ENCODE results near the gene IRAK2. TPM values are rescaled to one million over a fixed set of nuclear protein-coding genes. Genes with fewer than 3 reads are reported as not detected.

Gene IRAK2
- total RNA-seq, 5 donors from 2014 or later (not counting 1 experiment from before 2014, with no cell fraction given): 2.9 to 5.0 (median 3.7) TPM

DNA sequence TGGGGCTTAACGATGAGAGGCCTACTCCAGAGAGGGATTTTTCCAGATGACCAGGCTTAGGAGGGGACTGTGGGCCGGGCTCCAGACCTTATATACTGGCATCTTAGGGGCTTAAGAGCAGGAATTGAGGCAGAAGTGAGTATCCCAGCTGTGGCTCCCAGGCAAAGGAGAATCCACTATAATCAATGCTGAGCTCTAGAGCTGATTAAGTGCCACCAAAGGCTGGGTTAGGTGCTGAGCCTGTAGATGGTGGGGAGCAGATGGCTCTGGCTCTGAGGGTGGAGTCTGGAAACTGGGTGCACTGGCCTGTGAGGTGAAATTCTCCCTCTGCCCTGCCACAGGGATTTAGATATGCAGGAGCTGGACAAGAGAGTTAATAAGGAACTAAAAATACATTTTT is 23.2 kb downstream of the IRAK2 start:
- ChIA-PET POLR2A (no interaction called here), CTCF (no interaction called here)
- Histone ChIP-seq H3K27ac (ENCODE audit: low read length) (no peak overlapping the region), H3K9me3 (no peaks in the 10 kb centered on the region), H3K4me1 (ENCODE audit: control insufficient read depth in 1 of 2, extremely low read depth in 1 of 2, insufficient read depth in 2 of 2, low read length in 2 of 2) (peaks cover 56 to 86% of the 10 kb centered on the region in 2 experiments), H3K4me3 (ENCODE audit: control insufficient read depth in 1 of 2, extremely low read depth in 1 of 2, low read length in 1 of 2) (no peak overlapping the region), H3K36me3 (ENCODE audit: control insufficient read depth in 2 of 2, extremely low read depth in 1 of 2, insufficient read depth in 1 of 2, low read length in 1 of 2) (peaks cover 0 to 4% of the 10 kb centered on the region in 2 donors), H3K27me3 (replicated peaks in 1 of 2; ENCODE audit: control insufficient read depth in 2 of 2, extremely low read depth in 1 of 2, insufficient read depth in 2 of 2, low read length in 1 of 2) (no peaks in the 10 kb centered on the region)
- 100% methylated on average over 2 of the region's 2 CpGs for WGBS (ENCODE audit: insufficient coverage)
- H3K4me3 Mint-ChIP-seq: peak overlapping the region in 1 of 3 donors; percentile 31
- peak overlapping the region; percentile 96 to 97 for H3K27ac Mint-ChIP-seq
- H3K4me1 Mint-ChIP-seq: peaks cover 65 to 74% (median 69%) of the 10 kb centered on the region in 3 donors
- DNase-seq: no peak
- no peaks in the 10 kb centered on the region for H3K36me3 Mint-ChIP-seq
- no peaks in the 10 kb centered on the region for H3K27me3 Mint-ChIP-seq
- no peak for ATAC-seq (replicated peaks in 1 of 4)
- H3K9me3 Mint-ChIP-seq: no peaks in the 10 kb centered on the region

DNA sequence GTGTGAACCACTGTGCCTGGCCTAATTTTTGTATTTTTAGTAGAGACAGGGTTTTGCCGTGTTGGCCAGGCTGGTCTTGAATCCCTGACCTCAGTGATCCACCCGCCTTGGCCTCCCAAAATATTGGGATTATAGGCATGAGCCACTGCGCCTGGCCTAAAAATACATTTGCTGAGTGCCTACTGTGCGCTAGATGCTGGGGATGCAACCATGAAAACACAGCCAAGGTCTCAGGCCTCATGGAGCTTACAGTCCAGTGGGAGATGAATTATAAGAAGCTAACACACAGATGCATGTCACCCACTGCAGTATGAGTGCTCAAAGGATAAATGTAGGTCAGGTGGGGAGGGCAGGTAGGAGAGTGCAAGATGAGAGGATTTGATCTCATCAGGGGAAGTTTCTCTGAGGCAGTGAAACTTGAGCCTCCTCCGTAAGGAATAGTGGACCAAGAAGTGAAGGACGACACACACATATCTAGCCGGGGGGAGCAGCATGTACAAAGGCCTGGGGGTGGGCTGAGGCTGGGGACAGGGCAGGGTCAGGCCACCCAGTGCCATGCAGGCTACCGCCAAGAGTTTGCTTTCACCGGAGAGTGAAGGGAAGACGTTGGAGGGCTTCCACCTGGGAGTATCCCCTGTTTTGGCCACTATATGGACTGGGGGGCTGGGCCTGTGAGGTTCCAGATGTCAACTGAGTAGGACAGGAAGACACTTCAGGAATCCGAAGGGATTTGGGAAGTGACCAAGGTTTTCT is 24.3 kb downstream of the IRAK2 start:
- ChIA-PET POLR2A (no interaction called here), CTCF (no interaction called here)
- Mint-ChIP-seq H3K27me3 (no peaks in the 10 kb centered on the region), H3K4me3 (peak overlapping the region in 2 of 3 donors; percentile 1 to 55), H3K36me3 (no peaks in the 10 kb centered on the region), H3K27ac (peak overlapping the region; percentile 62 to 83), H3K4me1 (peaks cover 76 to 83% (median 78%) of the 10 kb centered on the region in 3 donors), H3K9me3 (no peaks in the 10 kb centered on the region)
- Histone ChIP-seq H3K27me3 (replicated peaks in 1 of 2; ENCODE audit: control insufficient read depth in 2 of 2, extremely low read depth in 1 of 2, insufficient read depth in 2 of 2, low read length in 1 of 2) (no peaks in the 10 kb centered on the region), H3K9me3 (no peaks in the 10 kb centered on the region), H3K4me1 (ENCODE audit: control insufficient read depth in 1 of 2, extremely low read depth in 1 of 2, insufficient read depth in 2 of 2, low read length in 2 of 2) (peaks cover 66 to 91% of the 10 kb centered on the region in 2 experiments), H3K4me3 (ENCODE audit: control insufficient read depth in 1 of 2, extremely low read depth in 1 of 2, low read length in 1 of 2) (peak overlapping the region in 1 of 2 donors; percentile 7), H3K36me3 (ENCODE audit: control insufficient read depth in 2 of 2, extremely low read depth in 1 of 2, insufficient read depth in 1 of 2, low read length in 1 of 2) (peaks cover 0 to 3% of the 10 kb centered on the region in 2 donors), H3K27ac (ENCODE audit: low read length) (peak overlapping the region; percentile 67)
- 78% methylated on average over 8 of the region's 11 CpGs for WGBS (ENCODE audit: insufficient coverage)
- no peak for ATAC-seq (replicated peaks in 1 of 4)
- peak in 1 of 35 experiments; percentile 34 for DNase-seq

DNA sequence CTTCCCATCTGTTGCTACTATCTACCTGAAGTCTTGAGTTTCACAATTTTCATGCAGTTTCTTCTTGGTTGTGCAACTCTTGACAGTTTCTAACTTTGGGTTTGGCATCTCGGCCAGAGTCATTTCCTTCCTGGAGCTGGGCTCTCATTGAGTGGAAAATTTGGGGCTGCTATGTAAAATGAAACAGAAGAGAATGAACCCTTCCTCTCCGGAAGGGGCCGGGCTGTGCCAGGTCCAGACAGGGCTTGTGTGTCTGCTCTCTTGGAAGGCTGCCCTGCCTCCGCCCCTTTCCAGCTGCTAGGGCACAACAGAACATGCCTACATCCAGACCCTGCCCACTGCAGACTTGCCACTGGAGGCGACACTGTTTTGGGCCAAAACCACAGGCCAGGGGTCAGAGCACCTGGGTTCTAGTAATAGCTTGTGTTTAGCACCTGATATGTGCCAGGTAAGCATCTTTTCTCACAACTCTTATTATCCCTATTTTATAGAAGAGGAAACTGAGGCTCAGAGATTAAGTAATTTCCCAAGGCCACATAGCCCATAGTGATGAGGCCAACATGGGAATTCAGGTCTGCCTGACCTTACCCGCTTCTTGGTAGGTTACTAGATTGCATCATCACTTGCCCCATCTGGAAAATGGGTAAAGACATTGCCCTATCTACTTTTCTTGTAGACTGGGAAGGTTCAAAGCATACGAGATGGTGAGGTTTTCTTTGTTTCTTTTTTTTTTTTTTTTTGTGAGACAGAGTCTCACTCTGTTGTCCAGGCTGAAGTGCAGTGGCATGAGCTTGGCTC is 25.0 kb downstream of the IRAK2 start:
- CTCF ChIA-PET: interaction anchor here (0.6 to 0.7 kb wide), 2 partner anchors 58 to 83 kb away, joined by 3 to 5 read pairs; partner anchors contain the start of gene TATDN2 (in 1 of the 2)
- peaks cover 81 to 86% (median 84%) of the 10 kb centered on the region in 3 donors for H3K4me1 Mint-ChIP-seq
- DNase-seq: peak in 12 of 35 experiments; percentile 9 to 52 (median 25)
- ATAC-seq (replicated peaks in 1 of 4): no peak
- POLR2A ChIA-PET: interaction anchor here in 1 of 2 donors (0.7 to 1.1 kb wide), 2 partner anchors 38 to 112 kb away, joined by 4 to 7 read pairs; no protein-coding TSS in a partner anchor
- no peaks in the 10 kb centered on the region for H3K9me3 Mint-ChIP-seq
- Histone ChIP-seq H3K4me3 (ENCODE audit: control insufficient read depth in 1 of 2, extremely low read depth in 1 of 2, low read length in 1 of 2) (peak overlapping the region in 1 of 2 donors; percentile 7), H3K4me1 (ENCODE audit: control insufficient read depth in 1 of 2, extremely low read depth in 1 of 2, insufficient read depth in 2 of 2, low read length in 2 of 2) (peaks cover 73 to 94% of the 10 kb centered on the region in 2 experiments), H3K27ac (ENCODE audit: low read length) (peak overlapping the region; percentile 67), H3K27me3 (replicated peaks in 1 of 2; ENCODE audit: control insufficient read depth in 2 of 2, extremely low read depth in 1 of 2, insufficient read depth in 2 of 2, low read length in 1 of 2) (no peaks in the 10 kb centered on the region), H3K9me3 (no peaks in the 10 kb centered on the region), H3K36me3 (ENCODE audit: control insufficient read depth in 2 of 2, extremely low read depth in 1 of 2, insufficient read depth in 1 of 2, low read length in 1 of 2) (no peaks in the 10 kb centered on the region)
- H3K27ac Mint-ChIP-seq: peak overlapping the region; percentile 62 to 83
- 29% methylated on average over 3 of the region's 7 CpGs for WGBS (ENCODE audit: insufficient coverage)
- H3K27me3 Mint-ChIP-seq: no peaks in the 10 kb centered on the region
- no peaks in the 10 kb centered on the region for H3K36me3 Mint-ChIP-seq
- peak overlapping the region; percentile 3 to 55 (median 31) for H3K4me3 Mint-ChIP-seq

DNA sequence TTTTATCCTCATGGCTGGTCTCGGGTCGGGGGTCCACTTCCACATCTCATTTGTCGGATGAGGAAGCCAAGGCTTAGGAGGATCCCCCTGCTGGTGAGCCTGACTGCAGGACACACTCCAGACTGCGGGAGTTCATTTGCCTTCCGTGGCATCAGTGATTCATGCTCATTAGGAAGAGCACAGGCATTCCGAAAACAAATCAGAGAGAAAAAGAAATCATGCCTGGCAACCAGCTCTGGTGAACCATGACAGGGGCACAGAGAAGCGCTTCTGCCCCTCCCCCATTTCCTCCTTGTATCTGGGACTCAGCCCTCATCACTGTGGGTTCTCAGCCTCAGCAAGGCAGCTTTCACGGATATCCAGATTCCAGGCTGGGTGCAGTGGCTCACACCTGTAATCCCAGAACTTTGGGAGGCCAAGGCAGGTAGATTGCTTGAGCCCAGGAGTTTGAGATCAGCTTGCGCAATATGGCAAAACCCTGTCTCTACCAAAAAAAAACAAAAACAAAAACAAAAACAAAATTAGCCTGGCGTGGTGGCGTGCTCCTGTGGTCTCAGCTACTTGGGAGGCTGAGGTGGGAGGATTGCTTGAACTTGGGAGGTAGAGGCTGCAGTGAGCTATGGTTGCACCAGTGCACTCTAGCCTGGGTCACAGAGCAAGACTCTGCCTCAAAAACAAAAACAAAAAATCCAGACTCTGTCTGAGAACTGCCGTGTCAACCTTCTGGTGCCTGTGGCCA is 28.4 kb downstream of the IRAK2 start:
- H3K36me3 ChIP-seq (ENCODE audit: control insufficient read depth in 2 of 2, extremely low read depth in 1 of 2, insufficient read depth in 1 of 2, low read length in 1 of 2): no peaks in the 10 kb centered on the region
- Mint-ChIP-seq H3K9me3 (no peaks in the 10 kb centered on the region), H3K27me3 (no peaks in the 10 kb centered on the region), H3K27ac (peak overlapping the region; percentile 99), H3K36me3 (no peaks in the 10 kb centered on the region), H3K4me3 (peak overlapping the region; percentile 43 to 75 (median 47)), H3K4me1 (peaks cover 81 to 86% (median 82%) of the 10 kb centered on the region in 3 donors)
- POLR2A ChIA-PET: no interaction called here
- ATAC-seq (replicated peaks in 1 of 4) (peak; percentile 15 to 59 (median 52)), DNase-seq (peak; percentile 25 to 75 (median 52))
- CTCF ChIA-PET: interaction anchor here (0.6 to 1.7 kb wide), 2 partner anchors 21 to 71 kb away, joined by 3 read pairs; no protein-coding TSS in a partner anchor
- 23% methylated on average over 8 of the region's 12 CpGs for WGBS (ENCODE audit: insufficient coverage)
- H3K4me1 ChIP-seq (ENCODE audit: control insufficient read depth in 1 of 2, extremely low read depth in 1 of 2, insufficient read depth in 2 of 2, low read length in 2 of 2): peaks cover 71 to 94% of the 10 kb centered on the region in 2 experiments
- H3K27me3 ChIP-seq (replicated peaks in 1 of 2; ENCODE audit: control insufficient read depth in 2 of 2, extremely low read depth in 1 of 2, insufficient read depth in 2 of 2, low read length in 1 of 2): no peaks in the 10 kb centered on the region
- H3K9me3 ChIP-seq: no peaks in the 10 kb centered on the region
- peak overlapping the region; percentile 96 for H3K27ac ChIP-seq (ENCODE audit: low read length)
- peak overlapping the region in 1 of 2 donors; percentile 36 for H3K4me3 ChIP-seq (ENCODE audit: control insufficient read depth in 1 of 2, extremely low read depth in 1 of 2, low read length in 1 of 2)

DNA sequence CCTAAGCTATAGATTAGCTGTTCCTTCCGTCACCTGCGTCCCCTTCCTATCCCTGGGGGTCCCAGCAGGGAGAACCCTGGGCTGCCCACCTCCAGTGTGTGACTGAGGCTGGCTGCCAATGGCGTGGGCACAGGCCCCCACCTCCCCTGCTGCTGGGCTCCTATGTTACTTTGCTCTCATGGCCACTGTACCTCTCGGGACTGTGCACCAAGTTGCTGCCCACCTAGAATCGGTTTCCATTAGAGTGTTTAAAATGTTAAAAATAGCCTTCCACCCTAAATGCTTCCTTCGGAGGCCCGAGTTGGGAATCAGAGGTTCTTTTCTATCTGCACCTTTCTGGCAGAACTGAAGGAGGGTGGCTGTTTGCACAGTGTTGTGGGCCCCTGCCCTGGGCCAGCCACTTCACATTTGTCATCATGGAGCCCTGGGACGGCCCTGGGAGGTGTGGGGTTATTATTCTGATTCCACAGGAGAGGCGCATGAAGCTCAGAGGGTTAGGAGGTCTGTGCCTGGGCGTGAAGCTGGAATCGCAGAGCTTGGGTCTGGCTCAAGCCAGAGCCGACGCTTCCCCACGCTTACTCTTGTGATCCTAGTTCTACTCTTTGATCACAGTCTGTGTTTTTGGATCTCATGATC is 29.1 kb downstream of the IRAK2 start:
- H3K27me3 ChIP-seq (replicated peaks in 1 of 2; ENCODE audit: control insufficient read depth in 2 of 2, extremely low read depth in 1 of 2, insufficient read depth in 2 of 2, low read length in 1 of 2): no peaks in the 10 kb centered on the region
- WGBS (ENCODE audit: insufficient coverage): 59% methylated on average over 10 of the region's 14 CpGs
- H3K36me3 Mint-ChIP-seq: no peaks in the 10 kb centered on the region
- ChIA-PET CTCF (interaction anchor here (0.6 to 1.5 kb wide), 10 partner anchors 8 to 94 kb away, joined by 3 to 7 read pairs (median 4); partner anchors contain the start of genes IRAK2 (in 1 of the 2), TATDN2 (in 1 of the 2) and VHL (in 1 of the 2)), POLR2A (interaction anchor here (0.5 to 1.1 kb wide), 3 partner anchors 8 to 102 kb away, joined by 4 to 5 read pairs (median 4); no protein-coding TSS in a partner anchor)
- peaks cover 77 to 97% of the 10 kb centered on the region in 2 experiments for H3K4me1 ChIP-seq (ENCODE audit: control insufficient read depth in 1 of 2, extremely low read depth in 1 of 2, insufficient read depth in 2 of 2, low read length in 2 of 2)
- no peaks in the 10 kb centered on the region for H3K36me3 ChIP-seq (ENCODE audit: control insufficient read depth in 2 of 2, extremely low read depth in 1 of 2, insufficient read depth in 1 of 2, low read length in 1 of 2)
- DNase-seq (peak in 3 of 35 experiments; percentile 4 to 17 (median 5)), ATAC-seq (replicated peaks in 1 of 4) (no peak)
- H3K4me1 Mint-ChIP-seq: peaks cover 85 to 89% (median 87%) of the 10 kb centered on the region in 3 donors
- H3K27ac ChIP-seq (ENCODE audit: low read length): peak overlapping the region; percentile 96
- H3K4me3 ChIP-seq (ENCODE audit: control insufficient read depth in 1 of 2, extremely low read depth in 1 of 2, low read length in 1 of 2): peak overlapping the region; percentile 5 to 49
- H3K9me3 ChIP-seq: no peaks in the 10 kb centered on the region
- H3K9me3 Mint-ChIP-seq: no peaks in the 10 kb centered on the region
- H3K4me3 Mint-ChIP-seq: peak overlapping the region; percentile 66 to 75 (median 69)
- no peaks in the 10 kb centered on the region for H3K27me3 Mint-ChIP-seq
- H3K27ac Mint-ChIP-seq: peak overlapping the region; percentile 99
